Astrocyte of the cerebellum (primary cell): ENCODE measurements around the gene PXDN.
"Not testable (repeated sequence)": the region's sequence is repeated elsewhere in the genome, so short reads cannot be mapped to it uniquely, and the experiment has no call there.

ENCODE experiments used
- DNase-seq: peaks from one replicate; pipeline ENCODE4 v3.0.0-alpha.2; 2011; ENCODE audit warnings: low read depth
- H3K4me3 ChIP-seq: 2 replicates; pipeline ENCODE4 v1.5.1; 2011; ENCODE audit warnings: mild to moderate bottlenecking, low read depth, low read length, moderate library complexity
- in situ Hi-C: cut with HindIII; loops from 2 replicates; pipeline ENCODE4 v1.10.0; 2017; ENCODE audit warnings: low sequenced_read_pairs
- TF ChIP-seq, protein P1 (sequence below): IDR thresholded peaks from 2 replicates; pipeline ENCODE4 v1.5.1; 2012; ENCODE audit warnings: low read length, low read depth, moderate library complexity, mild to moderate bottlenecking; ENCODE audit errors: missing control alignments

The PXDN gene

DNA sequence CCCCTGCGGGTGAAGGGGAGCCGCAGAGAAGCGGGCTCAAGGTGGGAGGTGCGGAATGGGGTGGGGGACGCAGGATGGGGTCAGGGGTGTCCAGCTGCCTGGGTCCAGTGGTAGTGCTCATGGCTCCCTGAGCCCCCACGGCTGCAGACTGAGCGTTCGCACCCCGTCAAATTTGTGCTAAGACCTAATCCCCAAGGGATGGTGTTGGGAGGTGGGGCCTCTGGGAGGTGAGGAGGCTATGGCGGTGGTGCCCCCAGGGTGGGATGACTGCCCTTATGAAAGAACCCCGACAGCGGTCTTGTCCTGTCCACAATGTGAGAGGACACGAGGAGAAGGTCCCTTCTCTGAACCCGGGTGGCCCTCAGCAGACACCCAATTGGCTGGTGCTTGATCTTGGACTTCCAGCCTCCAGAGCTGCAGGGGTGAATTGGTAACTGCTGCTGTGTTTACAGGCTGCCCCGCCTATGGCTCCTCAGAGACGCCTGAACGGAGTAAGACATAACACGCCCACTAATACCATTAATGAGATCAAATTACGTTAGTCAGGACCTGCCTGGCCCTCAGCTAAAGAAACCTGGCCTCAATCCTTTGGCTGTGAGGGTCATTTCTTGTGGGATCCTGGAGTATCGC lies 42.6 kb downstream of the PXDN start:
- TF ChIP-seq, protein P1, sequence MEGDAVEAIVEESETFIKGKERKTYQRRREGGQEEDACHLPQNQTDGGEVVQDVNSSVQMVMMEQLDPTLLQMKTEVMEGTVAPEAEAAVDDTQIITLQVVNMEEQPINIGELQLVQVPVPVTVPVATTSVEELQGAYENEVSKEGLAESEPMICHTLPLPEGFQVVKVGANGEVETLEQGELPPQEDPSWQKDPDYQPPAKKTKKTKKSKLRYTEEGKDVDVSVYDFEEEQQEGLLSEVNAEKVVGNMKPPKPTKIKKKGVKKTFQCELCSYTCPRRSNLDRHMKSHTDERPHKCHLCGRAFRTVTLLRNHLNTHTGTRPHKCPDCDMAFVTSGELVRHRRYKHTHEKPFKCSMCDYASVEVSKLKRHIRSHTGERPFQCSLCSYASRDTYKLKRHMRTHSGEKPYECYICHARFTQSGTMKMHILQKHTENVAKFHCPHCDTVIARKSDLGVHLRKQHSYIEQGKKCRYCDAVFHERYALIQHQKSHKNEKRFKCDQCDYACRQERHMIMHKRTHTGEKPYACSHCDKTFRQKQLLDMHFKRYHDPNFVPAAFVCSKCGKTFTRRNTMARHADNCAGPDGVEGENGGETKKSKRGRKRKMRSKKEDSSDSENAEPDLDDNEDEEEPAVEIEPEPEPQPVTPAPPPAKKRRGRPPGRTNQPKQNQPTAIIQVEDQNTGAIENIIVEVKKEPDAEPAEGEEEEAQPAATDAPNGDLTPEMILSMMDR = no peak
- DNase-seq = no peak
- H3K4me3 ChIP-seq = no peak overlapping the region
- in situ Hi-C loops = no loop called here

DNA sequence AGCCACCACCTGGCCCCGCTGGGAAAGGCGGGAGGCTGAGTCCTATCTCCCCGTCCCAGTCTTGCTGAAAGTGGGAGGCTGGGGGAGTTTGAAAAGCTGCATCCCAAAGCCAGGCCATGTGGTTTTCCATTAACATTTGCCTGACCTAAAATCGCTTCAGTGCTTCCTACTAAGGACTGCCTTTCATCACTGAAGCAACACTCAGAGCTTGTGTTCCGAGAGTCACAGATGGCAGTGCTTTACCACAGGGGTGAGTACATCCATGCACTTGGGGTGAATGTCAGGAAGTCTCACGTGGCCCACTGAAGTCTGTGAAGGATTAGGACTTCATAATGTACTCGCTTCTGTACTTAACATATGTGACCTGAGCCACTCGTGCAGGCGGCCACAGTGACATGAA lies 43.3 kb downstream of the PXDN start:
- in situ Hi-C loops = no loop called here
- H3K4me3 ChIP-seq = no peak overlapping the region
- no peak for DNase-seq
- TF ChIP-seq, protein P1 = no peak

DNA sequence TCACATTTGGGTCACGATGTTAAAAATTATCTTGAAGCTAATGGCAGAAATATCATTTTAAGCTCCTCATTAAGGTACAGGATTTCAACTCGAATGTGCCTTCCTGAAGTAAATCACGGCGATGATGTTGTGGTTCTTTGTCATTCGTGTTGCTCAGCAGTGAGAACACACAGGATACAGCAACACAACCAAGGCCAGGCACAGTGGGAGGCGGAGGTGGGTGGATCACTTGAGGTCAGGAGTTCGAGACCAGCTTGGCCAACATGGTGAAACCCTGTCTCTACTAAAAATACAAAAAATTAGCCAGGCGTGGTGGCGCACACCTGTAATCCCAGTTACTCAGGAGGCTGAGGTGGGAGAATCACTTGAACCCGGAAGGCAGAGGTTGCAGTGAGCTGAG lies 43.9 kb downstream of the PXDN start:
- in situ Hi-C loops, H3K4me3 ChIP-seq, DNase-seq: not testable (repeated sequence)

DNA sequence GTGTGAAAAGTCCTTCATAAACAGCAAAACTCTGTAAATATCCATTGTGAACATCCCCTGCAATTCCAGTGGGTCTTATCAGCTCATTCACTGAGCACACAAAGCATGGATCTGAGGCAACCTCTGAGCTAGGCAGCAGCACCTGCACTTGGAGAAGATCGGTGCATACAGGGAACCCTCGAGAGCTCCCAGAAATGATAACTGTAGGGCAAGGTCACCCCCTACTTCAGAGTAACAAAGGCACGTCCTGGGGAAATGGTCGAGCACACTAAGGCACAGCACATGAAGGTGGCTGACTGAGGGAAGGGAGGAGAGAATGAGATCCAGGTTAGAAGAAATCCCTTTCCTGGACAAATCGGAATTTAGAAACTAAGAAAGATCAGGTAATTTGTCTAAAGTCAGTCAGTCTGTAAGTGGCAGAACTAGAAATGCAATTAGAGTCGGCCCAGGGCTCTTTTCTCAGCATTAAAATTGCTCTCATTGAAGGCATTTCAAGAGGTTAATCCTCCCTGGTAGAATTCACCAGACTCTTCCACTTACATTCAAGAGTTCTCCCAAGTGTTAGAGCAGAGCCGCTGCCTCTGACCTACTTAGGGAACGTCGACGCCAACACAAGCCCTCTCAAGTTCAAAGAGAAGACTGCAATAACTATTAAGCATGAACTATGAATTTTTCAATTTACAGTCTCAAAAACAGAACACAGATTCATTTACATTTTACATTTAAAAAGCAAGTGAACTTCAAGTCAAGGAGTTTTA lies 45.9 kb downstream of the PXDN start:
- no peak overlapping the region for H3K4me3 ChIP-seq
- TF ChIP-seq, protein P1 = no peak
- DNase-seq = no peak
- in situ Hi-C loops = no loop called here

DNA sequence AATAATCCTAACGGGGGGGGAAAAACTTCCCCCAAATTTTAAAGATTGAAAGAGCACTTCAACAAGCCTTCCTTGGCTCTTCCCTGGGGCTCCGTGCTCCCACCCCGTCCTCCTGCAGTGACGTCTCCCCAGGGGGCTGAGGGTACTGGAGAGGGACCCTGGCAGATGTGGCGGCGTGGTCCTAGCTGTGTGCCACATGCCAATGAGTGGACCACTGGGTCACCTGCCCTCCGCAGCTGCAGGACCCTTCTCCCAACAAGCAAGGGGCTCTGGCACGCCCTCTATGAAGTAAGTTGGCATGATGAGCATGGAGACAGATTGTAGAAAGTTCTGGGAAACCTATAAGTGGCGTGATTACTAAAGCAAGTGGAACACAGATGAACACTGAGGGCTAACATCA lies 46.7 kb downstream of the PXDN start:
- in situ Hi-C loops = no loop called here
- TF ChIP-seq, protein P1 = no peak
- H3K4me3 ChIP-seq = no peak overlapping the region
- no peak for DNase-seq

DNA sequence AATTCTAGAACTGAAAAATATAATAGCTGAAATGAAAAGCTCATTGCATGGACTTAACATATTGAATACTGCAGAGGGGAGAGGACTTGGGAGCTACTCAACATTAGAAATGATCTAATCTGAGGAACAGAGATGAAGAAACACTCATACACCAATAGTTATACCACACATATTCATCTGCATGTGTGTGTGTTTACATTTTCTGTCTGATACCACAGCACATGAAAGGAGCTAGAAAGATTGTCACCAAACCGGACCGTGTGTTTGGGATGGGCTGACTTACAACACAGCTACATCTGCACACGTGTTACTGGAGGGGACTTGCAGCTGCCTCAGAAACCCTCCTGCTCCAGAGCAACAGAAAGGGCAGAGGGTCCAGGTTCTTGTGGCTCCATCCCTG lies 47.8 kb downstream of the PXDN start:
- TF ChIP-seq, protein P1 = no peak
- in situ Hi-C loops = no loop called here
- no peak for DNase-seq
- no peak overlapping the region for H3K4me3 ChIP-seq
